ENCODE data around the gene F11R.
"Not testable (repeated sequence)": the region's sequence is repeated elsewhere in the genome, so short reads cannot be mapped to it uniquely, and the experiment has no call there.

Gene F11R

GRCh38 chr1:161013131-161013487 is 7.8 kb downstream of the F11R start:
- no peak for DNase-seq (ENCODE audit: low spot score)

DNA sequence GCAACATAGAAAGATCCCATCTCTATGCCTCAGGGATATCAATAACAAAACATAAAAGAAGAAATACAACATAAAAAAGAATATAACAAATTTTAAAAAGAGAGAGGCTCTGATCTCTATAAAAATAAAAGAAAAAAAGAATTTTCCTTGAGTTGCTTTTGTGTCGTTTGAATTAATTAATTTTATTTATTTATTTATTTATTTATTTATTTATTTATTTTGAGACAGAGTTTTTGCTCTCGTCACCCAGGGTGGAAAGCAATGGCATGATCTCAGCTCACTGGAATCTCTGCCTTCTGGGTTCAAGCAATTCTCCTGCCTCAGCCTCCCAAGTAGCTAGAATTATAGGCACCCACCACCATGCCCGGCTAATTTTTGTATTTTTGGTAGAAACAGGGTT is 8.5 kb downstream of the F11R start:
- no peak for DNase-seq (ENCODE audit: low spot score)

- DNase-seq (ENCODE audit: low spot score): no peak
These were observed 11.2 kb downstream of the F11R start for GRCh38 chr1:161009602-161010211.

GRCh38 chr1:161008869-161009510 is 12.0 kb downstream of the F11R start:
- DNase-seq (ENCODE audit: low spot score): no peak

DNA sequence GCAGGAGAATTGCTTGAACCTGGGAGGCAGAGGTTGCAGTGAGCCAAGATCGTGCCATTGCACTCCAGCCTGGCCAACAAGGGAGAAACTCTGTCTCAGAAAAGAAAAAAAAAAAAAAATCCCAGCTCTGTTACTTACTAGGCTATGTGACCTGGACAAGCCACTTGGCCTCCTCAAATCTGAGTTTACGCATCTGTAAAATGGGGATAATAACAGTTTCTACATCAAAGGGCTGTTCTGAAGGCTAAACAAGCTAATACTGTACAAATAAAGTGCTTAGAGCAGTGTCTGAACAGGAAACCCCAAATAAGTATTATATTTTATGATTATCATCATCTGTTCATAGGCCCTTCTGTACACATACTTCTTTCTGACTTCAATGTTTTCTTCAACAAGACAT is 13.6 kb downstream of the F11R start:
- DNase-seq (ENCODE audit: low spot score): no peak

GRCh38 chr1:161006563-161006962 is 14.4 kb downstream of the F11R start:
- DNase-seq (ENCODE audit: low spot score): no peak

DNA sequence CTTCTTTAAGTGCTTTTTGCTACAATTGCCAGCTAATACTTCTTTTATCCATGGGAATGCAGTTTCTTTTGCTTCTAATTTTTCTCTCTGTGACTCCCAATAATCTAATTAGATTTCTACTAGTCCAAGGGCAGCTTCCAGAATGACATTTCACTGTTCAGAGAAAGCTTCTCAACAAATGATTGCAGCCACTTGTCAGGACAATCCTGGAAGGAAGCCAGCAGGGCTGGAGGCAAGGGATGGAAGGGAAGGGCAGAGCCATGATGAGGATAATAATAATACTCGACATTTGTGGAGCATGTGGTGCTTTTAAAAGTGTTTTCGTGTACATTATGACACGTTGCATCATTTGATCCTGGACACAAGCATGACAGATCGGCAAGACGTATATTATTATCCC is 19.4 kb downstream of the F11R start:
- no peak for DNase-seq (ENCODE audit: low spot score)

GRCh38 chr1:161000736-161001480 is 20.0 kb downstream of the F11R start:
- DNase-seq (ENCODE audit: low spot score): no peak

- no peak for DNase-seq (ENCODE audit: low spot score)
These were observed 21.6 kb downstream of the F11R start for GRCh38 chr1:160999376-160999775.

- DNase-seq (ENCODE audit: low spot score): peak; percentile 56
These were observed 23.5 kb downstream of the F11R start for GRCh38 chr1:160997323-160998038.

GRCh38 chr1:160996178-160996577 is 24.8 kb downstream of the F11R start:
- DNase-seq (ENCODE audit: low spot score): no peak

- DNase-seq (ENCODE audit: low spot score): no peak
These were observed 27.3 kb downstream of the F11R start for GRCh38 chr1:160993544-160994193.

DNA sequence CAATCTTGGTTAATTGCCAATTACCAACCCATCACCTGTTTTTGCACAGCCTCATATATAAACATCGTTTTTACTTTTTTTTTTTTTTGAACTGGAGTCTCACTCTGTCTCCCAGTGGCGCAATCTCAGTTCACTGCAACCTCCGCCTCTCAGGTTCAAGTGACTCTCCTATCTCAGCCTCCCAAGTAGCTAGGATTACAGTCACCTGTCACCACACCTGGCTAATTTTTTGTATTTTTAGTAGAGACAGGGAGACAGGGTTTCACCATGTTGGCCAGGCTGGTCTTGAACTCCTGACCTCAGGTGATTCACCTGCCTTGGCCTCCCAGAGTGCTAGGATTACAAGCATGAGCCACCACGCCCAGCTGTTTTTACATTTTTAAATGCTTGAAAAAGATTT is 28.9 kb downstream of the F11R start:
- not testable (repeated sequence) for DNase-seq (ENCODE audit: low spot score)

- no peak for DNase-seq (ENCODE audit: low spot score)
These were observed 33.4 kb downstream of the F11R start for GRCh38 chr1:160987359-160988050.

- no peak for DNase-seq (ENCODE audit: low spot score)
These were observed 35.2 kb downstream of the F11R start for GRCh38 chr1:160985723-160986122.

DNA sequence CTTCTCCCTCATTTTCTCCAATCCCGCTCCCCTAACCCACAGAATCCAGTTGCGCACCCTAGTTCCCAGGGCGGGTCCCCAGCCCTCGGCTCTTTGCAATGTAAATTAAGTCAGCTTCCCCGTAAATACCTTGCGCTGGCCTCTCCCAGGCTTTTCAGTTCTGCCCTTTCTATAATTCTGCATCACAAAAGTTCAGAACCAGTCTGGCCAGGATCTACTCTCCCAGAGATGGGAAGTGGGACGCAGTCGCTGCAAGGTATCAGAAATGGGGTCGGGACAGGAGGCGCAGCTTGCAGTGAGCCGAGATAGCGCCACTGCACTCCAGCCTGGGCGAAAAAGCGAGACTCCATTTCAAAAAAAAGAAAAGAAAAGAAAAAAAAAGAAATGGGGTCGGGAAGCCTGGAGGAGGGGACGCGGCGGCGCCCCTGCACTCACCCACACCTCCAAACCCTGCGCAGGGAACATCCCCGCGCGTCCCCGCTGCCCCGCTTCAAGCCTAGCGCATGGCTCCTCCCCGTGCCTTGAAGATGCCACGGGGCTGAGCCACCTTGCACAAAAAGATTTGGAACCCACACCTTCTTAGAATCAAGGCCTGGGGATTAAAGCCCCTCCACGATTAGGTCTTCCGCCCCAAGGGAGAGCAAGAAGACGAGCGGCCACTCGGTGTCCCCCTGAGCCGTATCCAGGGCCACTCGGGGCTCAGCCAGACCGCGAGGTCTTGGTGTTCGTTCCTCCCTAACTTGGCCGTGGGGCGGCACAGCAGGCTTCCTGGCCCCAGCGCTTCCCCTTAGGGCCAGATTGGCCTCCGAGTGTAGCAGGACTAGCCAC is 39.2 kb downstream of the F11R start:
- peak; percentile 58 for DNase-seq (ENCODE audit: low spot score)

DNA sequence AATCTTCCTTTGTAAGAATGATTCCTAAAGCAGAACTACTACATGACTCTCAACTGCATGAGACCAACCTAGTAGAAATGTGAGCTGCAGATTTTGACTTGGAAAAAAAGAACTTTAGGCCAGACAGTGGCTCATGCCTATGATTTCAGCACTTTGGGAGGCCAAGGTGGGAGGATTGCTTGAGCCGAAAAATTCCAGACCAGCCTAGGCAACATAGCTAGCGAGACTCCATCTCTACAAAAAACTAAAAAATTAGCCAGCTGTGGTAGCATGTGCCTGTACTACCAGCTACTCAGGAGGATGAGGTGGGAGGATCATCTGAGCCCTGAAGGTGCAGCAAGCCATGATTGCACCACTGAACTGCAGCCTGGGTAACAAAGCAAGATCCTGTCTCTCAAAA is 41.7 kb downstream of the F11R start:
- DNase-seq (ENCODE audit: low spot score): no peak

DNA sequence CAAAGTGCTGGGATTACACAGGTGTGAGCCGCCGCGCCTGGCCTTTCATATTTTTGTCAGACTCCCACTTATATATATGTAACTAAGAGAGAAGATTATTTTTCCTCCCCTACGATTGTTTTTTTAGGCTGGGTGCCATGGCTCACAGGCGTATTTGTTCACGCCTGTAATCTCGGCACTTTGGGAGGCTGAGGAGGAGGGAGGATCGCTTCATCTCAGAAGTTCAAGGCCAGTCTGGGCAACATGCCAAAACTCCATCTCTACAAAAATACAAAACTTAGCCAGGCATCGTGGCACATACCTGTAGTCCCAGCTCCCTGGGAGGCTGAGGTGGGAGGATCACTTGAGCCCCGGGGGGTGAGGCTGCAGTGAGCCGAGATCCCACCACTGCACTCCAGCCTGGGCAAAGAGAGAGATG is 42.4 kb downstream of the F11R start:
- DNase-seq (ENCODE audit: low spot score): no peak

- no peak for DNase-seq (ENCODE audit: low spot score)
These were observed 45.9 kb downstream of the F11R start for GRCh38 chr1:160975026-160975425.

DNA sequence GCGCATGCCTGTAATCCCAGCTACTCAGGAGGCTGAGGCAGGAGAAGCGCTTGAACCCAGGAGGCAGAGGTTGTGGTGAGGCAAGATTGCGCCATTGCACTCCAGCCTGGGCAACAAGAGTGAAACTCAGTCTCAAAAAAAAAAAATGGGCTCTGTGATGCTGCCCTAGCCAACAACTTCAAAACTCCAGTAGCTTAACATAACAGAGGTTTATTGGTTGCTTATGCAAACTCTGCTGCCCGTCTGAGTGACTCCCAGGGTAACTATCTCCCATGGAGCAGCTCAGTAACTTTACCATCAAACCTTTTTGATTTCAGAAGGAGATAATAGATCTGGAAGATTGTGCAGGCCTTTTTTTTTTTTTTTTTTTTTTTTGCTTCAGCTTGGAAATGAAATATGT is 47.5 kb downstream of the F11R start:
- DNase-seq (ENCODE audit: low spot score): no peak

DNA sequence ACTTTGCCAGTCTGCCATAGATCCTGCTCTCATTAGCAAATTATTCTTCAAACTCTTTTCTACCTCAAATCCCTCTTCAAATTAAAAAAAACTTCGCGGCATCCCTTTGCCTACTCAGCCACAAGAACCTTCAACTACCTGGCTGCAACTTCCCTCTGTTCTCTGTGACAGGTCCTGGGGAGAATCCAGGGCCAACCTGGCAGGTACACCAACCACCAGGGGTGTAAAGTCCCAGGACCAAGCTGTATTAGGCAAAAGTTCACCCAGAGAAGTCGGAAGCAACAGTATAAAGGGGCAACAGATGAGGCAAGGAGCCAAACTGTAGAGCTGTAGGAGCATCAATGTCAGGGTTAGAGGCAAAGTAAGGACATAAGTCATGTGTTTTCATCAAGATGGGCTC is 48.0 kb downstream of the F11R start:
- DNase-seq (ENCODE audit: low spot score): no peak

Data from ecto neural progenitor cell (in vitro differentiated cells).